Common myeloid progenitor, CD34-positive (primary cell): ENCODE measurements around the gene NVL.
"Not testable (repeated sequence)": the region's sequence is repeated elsewhere in the genome, so short reads cannot be mapped to it uniquely, and the experiment has no call there.

Experiments used
- CTCF ChIA-PET: fragments of 350-600 bp; sonication (Branson Sonifier 250); formaldehyde crosslinking; loops from one replicate; lab custom pipeline; 2021; ENCODE audit warnings: antibody characterized with exemption; lab: Charles Lee
- POLR2A ChIA-PET: fragments of 350-600 bp; sonication (Branson Sonifier 250); formaldehyde crosslinking; loops from one replicate; lab custom pipeline; 2021; ENCODE audit warnings: antibody characterized with exemption; lab: Charles Lee
- DNase-seq, 3 donors: peaks; one replicate each; pipeline versions ENCODE4 v3.0.0 to v3.0.0-alpha.2; 2013
- H3K27ac ChIP-seq, 2 experiments: 1 replicate in 1 of 2; 2 replicates in 1 of 2; pipeline ENCODE4 v1.7.0; 2013; ENCODE audit warnings: inconsistent platforms in 2 of 2, low read length in 2 of 2, mild to moderate bottlenecking in 2 of 2, low read depth in 1 of 2, moderate library complexity in 1 of 2; ENCODE audit not compliant: severe bottlenecking in 2 of 2, insufficient read depth in 1 of 2, poor library complexity in 1 of 2
- H3K27me3 ChIP-seq, 5 experiments: replicated peaks in 2 of 5; 1 replicate in 3 of 5; 2 replicates in 2 of 5; pipeline versions ENCODE4 v1.6.1 to v1.7.0; 2013; ENCODE audit warnings: low read length in 4 of 5, mild to moderate bottlenecking in 2 of 5, moderate library complexity in 2 of 5, inconsistent platforms in 1 of 5; ENCODE audit not compliant: insufficient read depth in 5 of 5, control insufficient read depth in 4 of 5
- H3K36me3 ChIP-seq, 4 experiments: 1 replicate in 2 of 4; 2 replicates in 2 of 4; pipeline versions ENCODE4 v1.6.1 to v1.7.0; 2013; ENCODE audit warnings: low read length in 3 of 4, control low read depth in 1 of 4, mild to moderate bottlenecking in 1 of 4; ENCODE audit not compliant: control insufficient read depth in 4 of 4, insufficient read depth in 4 of 4
- H3K4me1 ChIP-seq, 4 experiments: 1 replicate in 3 of 4; 2 replicates in 1 of 4; pipeline versions ENCODE4 v1.6.1 to v1.7.1; 2013; ENCODE audit warnings: low read length in 3 of 4, mild to moderate bottlenecking in 3 of 4, control low read depth in 1 of 4, inconsistent platforms in 1 of 4, moderate library complexity in 1 of 4; ENCODE audit not compliant: control insufficient read depth in 4 of 4, insufficient read depth in 4 of 4; ENCODE audit errors: control extremely low read depth in 1 of 4
- H3K4me3 ChIP-seq, 7 experiments: 1 replicate in 4 of 7; 2 replicates in 3 of 7; pipeline versions ENCODE4 v1.5.1 to v1.7.0; 2013; ENCODE audit warnings: mild to moderate bottlenecking in 7 of 7, low read length in 6 of 7, moderate library complexity in 6 of 7, inconsistent platforms in 2 of 7, low read depth in 2 of 7, control low read depth in 1 of 7; ENCODE audit not compliant: insufficient read depth in 4 of 7, control insufficient read depth in 1 of 7; ENCODE audit errors: extremely low read depth in 1 of 7
- H3K9me3 ChIP-seq, 5 experiments: 1 replicate in 4 of 5; 2 replicates in 1 of 5; pipeline versions ENCODE4 v1.6.1 to v1.7.1; 2013; ENCODE audit warnings: low read length in 4 of 5, mild to moderate bottlenecking in 2 of 5, inconsistent platforms in 1 of 5, low read depth in 1 of 5, moderate library complexity in 1 of 5; ENCODE audit not compliant: control insufficient read depth in 4 of 5, insufficient read depth in 2 of 5; ENCODE audit errors: control extremely low read depth in 1 of 5
- WGBS: methylation state at CpG from one replicate; pipeline ENCODE4 v1.1.5; 2013; ENCODE audit not compliant: insufficient coverage; 5-methylcytosine and 5-hydroxymethylcytosine counted together

Gene NVL

GRCh38 chr1:224325959-224326358 is 4.0 kb downstream of the NVL start:
- Histone ChIP-seq H3K4me3 (no peak overlapping the region), H3K27ac (no peak overlapping the region), H3K36me3 (peaks cover 0 to 9% (median 2%) of the 10 kb centered on the region in 4 experiments), H3K9me3 (no peaks in the 10 kb centered on the region), H3K27me3 (no peaks in the 10 kb centered on the region), H3K4me1 (peaks cover 8 to 19% (median 15%) of the 10 kb centered on the region in 4 experiments)
- no peak for DNase-seq
- ChIA-PET POLR2A (no interaction called here), CTCF (no interaction called here)
- WGBS = no CpG with 5 or more reads among the region's 1 CpG

GRCh38 chr1:224321706-224322105 is 8.3 kb downstream of the NVL start:
- WGBS = 100% methylated on average over 1 of the region's 2 CpGs
- peaks cover 4 to 13% (median 5%) of the 10 kb centered on the region in 4 experiments for H3K36me3 ChIP-seq
- POLR2A ChIA-PET = no interaction called here

DNA sequence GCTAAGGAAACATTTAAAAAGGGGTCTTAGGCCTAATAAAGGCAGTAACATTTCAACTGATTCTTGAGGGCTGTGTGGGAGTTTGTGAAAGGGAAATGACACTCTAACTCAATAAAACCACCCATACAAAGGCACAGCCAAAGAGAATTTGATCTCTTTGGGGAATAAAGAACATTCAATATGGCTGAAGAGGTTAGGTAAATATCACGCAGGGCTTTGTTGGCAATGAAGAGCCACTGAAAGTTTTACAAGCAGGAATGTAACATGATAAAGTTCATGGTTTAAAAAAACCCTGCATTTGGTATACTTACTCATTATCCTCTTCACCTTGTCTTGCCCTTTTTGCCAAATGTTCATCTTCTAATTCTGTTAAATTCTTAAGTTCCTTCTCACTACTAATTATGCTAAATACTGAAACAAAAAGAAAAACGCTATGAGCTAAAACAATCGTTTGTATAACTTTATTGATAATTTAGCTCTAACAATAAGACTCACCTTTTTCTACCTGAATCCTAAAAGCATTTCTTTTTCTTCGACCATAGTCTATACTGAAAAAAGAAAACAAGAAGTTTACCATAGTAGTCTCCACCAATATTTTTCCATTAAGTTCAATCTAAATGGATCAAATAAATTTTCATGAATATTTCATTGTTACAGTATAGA is 12.5 kb downstream of the NVL start:
- no peaks in the 10 kb centered on the region for H3K27me3 ChIP-seq
- H3K4me3 ChIP-seq = no peak overlapping the region
- H3K9me3 ChIP-seq = no peaks in the 10 kb centered on the region
- no peak overlapping the region for H3K27ac ChIP-seq
- no CpG with 5 or more reads among the region's 4 CpGs for WGBS
- H3K4me1 ChIP-seq = no peaks in the 10 kb centered on the region
- H3K36me3 ChIP-seq = peaks cover 2 to 28% (median 12%) of the 10 kb centered on the region in 4 experiments
- no peak for DNase-seq
- CTCF ChIA-PET = interaction anchor here (0.5 kb wide), 1 partner anchor 47 kb away, joined by 3 read pairs; no protein-coding TSS in a partner anchor
- POLR2A ChIA-PET = no interaction called here

More at GRCh38 chr1:224321706-224322105, 8.3 kb downstream of the NVL start:
- no peak for DNase-seq
- H3K4me1 ChIP-seq = no peaks in the 10 kb centered on the region
- H3K9me3 ChIP-seq = no peaks in the 10 kb centered on the region
- H3K4me3 ChIP-seq = no peak overlapping the region
- H3K27ac ChIP-seq = no peak overlapping the region
- CTCF ChIA-PET = interaction anchor here (1.0 to 1.2 kb wide), 2 partner anchors 13 to 18 kb away, joined by 3 read pairs; no protein-coding TSS in a partner anchor
- no peaks in the 10 kb centered on the region for H3K27me3 ChIP-seq

GRCh38 chr1:224312025-224312424 is 17.9 kb downstream of the NVL start:
- Histone ChIP-seq H3K4me3 (no peak overlapping the region), H3K4me1 (no peaks in the 10 kb centered on the region), H3K27ac (no peak overlapping the region), H3K36me3 (peaks cover 0 to 57% (median 19%) of the 10 kb centered on the region in 4 experiments), H3K9me3 (no peaks in the 10 kb centered on the region), H3K27me3 (no peaks in the 10 kb centered on the region)
- ChIA-PET POLR2A (no interaction called here), CTCF (interaction anchor here (0.9 to 1.4 kb wide), 3 partner anchors 9 to 22 kb away, joined by 3 to 4 read pairs (median 3); no protein-coding TSS in a partner anchor)
- no CpG with 5 or more reads among the region's 2 CpGs for WGBS
- DNase-seq = no peak

- CTCF ChIA-PET = interaction anchor here (1.4 kb wide), 1 partner anchor 20 kb away, joined by 4 read pairs; no protein-coding TSS in a partner anchor
- H3K27ac ChIP-seq, H3K27me3 ChIP-seq, H3K4me3 ChIP-seq, H3K9me3 ChIP-seq, DNase-seq, POLR2A ChIA-PET, H3K4me1 ChIP-seq: not testable (repeated sequence)
- WGBS = 100% methylated on average over 1 of the region's 1 CpG
- H3K36me3 ChIP-seq = peaks cover 1 to 58% (median 21%) of the 10 kb centered on the region in 4 experiments
Measured at GRCh38 chr1:224311503-224311902, 18.5 kb downstream of the NVL start.

GRCh38 chr1:224308064-224308463 is 21.9 kb downstream of the NVL start:
- no peak for DNase-seq
- no peaks in the 10 kb centered on the region for H3K4me1 ChIP-seq
- WGBS = 100% methylated on average over 2 of the region's 3 CpGs
- no peak overlapping the region for H3K4me3 ChIP-seq
- H3K9me3 ChIP-seq = no peaks in the 10 kb centered on the region
- no peaks in the 10 kb centered on the region for H3K27me3 ChIP-seq
- H3K27ac ChIP-seq = no peak overlapping the region
- CTCF ChIA-PET = no interaction called here
- H3K36me3 ChIP-seq = peaks cover 13 to 66% (median 30%) of the 10 kb centered on the region in 4 experiments
- POLR2A ChIA-PET = interaction anchor here (0.6 kb wide), 1 partner anchor 170 kb away, joined by 3 read pairs; no protein-coding TSS in a partner anchor

GRCh38 chr1:224304767-224305166 is 25.2 kb downstream of the NVL start:
- Histone ChIP-seq H3K27me3 (no peaks in the 10 kb centered on the region), H3K27ac (no peak overlapping the region), H3K36me3 (peaks cover 18 to 72% (median 45%) of the 10 kb centered on the region in 4 experiments), H3K4me1 (no peaks in the 10 kb centered on the region), H3K9me3 (no peaks in the 10 kb centered on the region), H3K4me3 (no peak overlapping the region)
- ChIA-PET POLR2A (no interaction called here), CTCF (interaction anchor here (1.2 to 1.6 kb wide), 3 partner anchors 11 to 136 kb away, joined by 3 to 4 read pairs (median 3); no protein-coding TSS in a partner anchor)
- WGBS = no CpG with 5 or more reads among the region's 2 CpGs
- DNase-seq = no peak
